Measurements from ENCODE around the gene DCAF17.

DNA sequence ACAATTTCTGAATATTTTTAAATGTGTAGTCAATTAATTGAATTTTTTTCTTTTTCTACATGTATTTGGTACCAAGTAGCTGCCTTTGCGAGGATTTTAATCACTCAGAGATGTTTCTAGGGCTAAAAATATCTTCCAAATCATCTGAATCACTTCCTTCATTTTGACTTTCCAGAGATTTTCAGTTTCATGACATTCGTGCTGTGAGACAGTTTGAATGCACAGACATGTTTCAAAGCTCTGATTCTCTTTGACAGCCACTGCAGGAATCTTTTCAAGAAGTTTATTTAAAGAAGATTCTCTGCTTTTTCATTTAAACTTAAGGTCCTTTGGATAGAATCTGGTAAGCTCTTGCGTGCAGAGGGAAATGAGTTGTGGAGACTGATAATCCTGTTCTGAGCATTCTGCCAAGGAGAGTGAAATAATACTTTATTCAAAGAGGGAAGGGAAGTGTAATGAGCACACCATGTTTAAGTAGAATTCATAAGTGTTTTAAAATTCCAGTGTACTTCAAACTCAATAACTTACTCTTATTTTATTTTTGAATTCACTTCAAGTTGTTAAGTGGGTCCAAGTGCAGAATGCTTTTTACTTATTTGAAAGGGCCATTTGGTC lies 97.9 kb downstream of the DCAF17 start:
- TF ChIP-seq CTCF (IDR thresholded peaks at IDR 0.05): no peak
- no peak for TF ChIP-seq POLR2A (IDR thresholded peaks at IDR 0.05)

Measured in uterus (tissue), 2 donors.